Panc1 (cell line): ENCODE data around the gene FAM13C.

Experiments
- CTCF ChIP-seq: fragments of 450-650 bp; IDR thresholded peaks from 2 replicates; pipeline ENCODE4 v1.5.1; 2017; ENCODE audit warnings: mild to moderate bottlenecking
- TCF7L2 ChIP-seq: IDR thresholded peaks from 2 replicates; pipeline ENCODE4 v1.6.1; 2011; ENCODE audit warnings: mild to moderate bottlenecking, low read depth, low read length, inconsistent platforms

GRCh38 chr10:59363446-59363958, 1.2 kb upstream of the FAM13C start:
- TF ChIP-seq TCF7L2 (no peak), CTCF (no peak)
